Measurements from ENCODE around the gene SLC22A3. TPM values are rescaled to one million over a fixed set of nuclear protein-coding genes. Genes with fewer than 3 reads are reported as not detected.

The SLC22A3 gene
- total and polyA plus RNA-seq, 8 donors, result 2.0 to 29.3 (median 7.2) TPM

GRCh38 chr6:160321729-160322505 lies 26.3 kb upstream of the SLC22A3 start:
- Histone ChIP-seq H3K9me3 (peaks cover 0 to 14% (median 8%) of the 10 kb centered on the region in 4 donors), H3K36me3 (no peaks in the 10 kb centered on the region), H3K4me1 (no peaks in the 10 kb centered on the region), H3K4me3 (no peak overlapping the region), H3K27ac (no peak overlapping the region), H3K27me3 (no peaks in the 10 kb centered on the region)
- 78 to 91% (median 87%) methylated on average over 5 of the region's 5 CpGs for WGBS, 5 donors
- TF ChIP-seq POLR2A (IDR thresholded peaks at IDR 0.05), result no peak
- intact Hi-C loops (cut with DNase I; ENCODE audit: low total_unique reads), result no loop called here
- no peak for DNase-seq

DNA sequence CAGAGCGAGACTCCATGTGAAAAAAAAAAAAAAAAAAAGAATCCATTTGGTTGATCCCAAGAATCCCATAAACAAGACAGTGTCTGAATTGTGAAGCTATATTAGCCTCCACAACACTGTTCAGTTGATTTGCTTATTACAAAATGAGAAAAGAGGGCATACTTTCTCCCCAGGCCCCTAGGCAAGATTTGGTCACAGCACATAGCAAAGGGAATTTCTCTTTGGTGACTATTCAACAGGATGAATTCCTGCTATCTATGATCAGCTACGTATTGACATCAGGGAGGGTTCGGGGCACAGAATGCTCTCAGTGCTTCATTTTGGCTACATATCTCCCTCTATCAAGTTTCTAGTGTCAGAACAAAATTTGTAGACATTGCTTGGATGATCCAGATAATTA lies 20.2 kb upstream of the SLC22A3 start:
- no peak overlapping the region for H3K27ac ChIP-seq
- no peaks in the 10 kb centered on the region for H3K9me3 ChIP-seq
- 82 to 92% (median 90%) methylated on average over 3 of the region's 3 CpGs for WGBS, 5 donors
- TF ChIP-seq EP300 (IDR thresholded peaks at IDR 0.05) (no peak), POLR2A (IDR thresholded peaks at IDR 0.05) (no peak), POLR2AphosphoS5 (IDR thresholded peaks at IDR 0.05) (no peak)
- TF ChIP-seq, protein P1, sequence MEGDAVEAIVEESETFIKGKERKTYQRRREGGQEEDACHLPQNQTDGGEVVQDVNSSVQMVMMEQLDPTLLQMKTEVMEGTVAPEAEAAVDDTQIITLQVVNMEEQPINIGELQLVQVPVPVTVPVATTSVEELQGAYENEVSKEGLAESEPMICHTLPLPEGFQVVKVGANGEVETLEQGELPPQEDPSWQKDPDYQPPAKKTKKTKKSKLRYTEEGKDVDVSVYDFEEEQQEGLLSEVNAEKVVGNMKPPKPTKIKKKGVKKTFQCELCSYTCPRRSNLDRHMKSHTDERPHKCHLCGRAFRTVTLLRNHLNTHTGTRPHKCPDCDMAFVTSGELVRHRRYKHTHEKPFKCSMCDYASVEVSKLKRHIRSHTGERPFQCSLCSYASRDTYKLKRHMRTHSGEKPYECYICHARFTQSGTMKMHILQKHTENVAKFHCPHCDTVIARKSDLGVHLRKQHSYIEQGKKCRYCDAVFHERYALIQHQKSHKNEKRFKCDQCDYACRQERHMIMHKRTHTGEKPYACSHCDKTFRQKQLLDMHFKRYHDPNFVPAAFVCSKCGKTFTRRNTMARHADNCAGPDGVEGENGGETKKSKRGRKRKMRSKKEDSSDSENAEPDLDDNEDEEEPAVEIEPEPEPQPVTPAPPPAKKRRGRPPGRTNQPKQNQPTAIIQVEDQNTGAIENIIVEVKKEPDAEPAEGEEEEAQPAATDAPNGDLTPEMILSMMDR (IDR thresholded peaks at IDR 0.05), result no peak
- intact Hi-C loops (cut with DNase I; ENCODE audit: low total_unique reads), result no loop called here
- H3K27me3 ChIP-seq, result no peaks in the 10 kb centered on the region
- H3K4me3 ChIP-seq, result no peak overlapping the region
- no peaks in the 10 kb centered on the region for H3K36me3 ChIP-seq
- no peak for DNase-seq
- H3K4me1 ChIP-seq, result no peaks in the 10 kb centered on the region

- intact Hi-C loops (cut with DNase I; ENCODE audit: low total_unique reads), result no loop called here
- TF ChIP-seq POLR2A (IDR thresholded peaks at IDR 0.05), result no peak
- no peak for TF ChIP-seq EP300 (IDR thresholded peaks at IDR 0.05)
- TF ChIP-seq, protein P1 (IDR thresholded peaks at IDR 0.05), result no peak
- TF ChIP-seq POLR2AphosphoS5 (IDR thresholded peaks at IDR 0.05), result no peak
- no peaks in the 10 kb centered on the region for H3K36me3 ChIP-seq
- WGBS, 5 donors, result 65 to 81% (median 79%) methylated on average over 8 of the region's 8 CpGs
- no peak overlapping the region for H3K4me3 ChIP-seq
- no peaks in the 10 kb centered on the region for H3K9me3 ChIP-seq
- H3K27ac ChIP-seq, result no peak overlapping the region
- no peaks in the 10 kb centered on the region for H3K27me3 ChIP-seq
- peak in 1 of 2 donors; percentile 12 for DNase-seq
- H3K4me1 ChIP-seq, result no peaks in the 10 kb centered on the region
Measured at GRCh38 chr6:160328447-160328846, 19.7 kb upstream of the SLC22A3 start.

GRCh38 chr6:160329188-160329587 lies 19.0 kb upstream of the SLC22A3 start:
- Histone ChIP-seq H3K27ac (no peak overlapping the region), H3K36me3 (no peaks in the 10 kb centered on the region), H3K4me1 (no peaks in the 10 kb centered on the region), H3K4me3 (no peak overlapping the region), H3K9me3 (no peaks in the 10 kb centered on the region), H3K27me3 (no peaks in the 10 kb centered on the region)
- TF ChIP-seq, protein P1 (IDR thresholded peaks at IDR 0.05), result no peak
- TF ChIP-seq POLR2A (IDR thresholded peaks at IDR 0.05) (no peak), POLR2AphosphoS5 (IDR thresholded peaks at IDR 0.05) (no peak), EP300 (IDR thresholded peaks at IDR 0.05) (no peak)
- no peak for DNase-seq
- 78 to 89% (median 78%) methylated on average over 7 of the region's 7 CpGs for WGBS, 5 donors
- intact Hi-C loops (cut with DNase I; ENCODE audit: low total_unique reads), result no loop called here

GRCh38 chr6:160330619-160331018 lies 17.6 kb upstream of the SLC22A3 start:
- Histone ChIP-seq H3K27me3 (no peaks in the 10 kb centered on the region), H3K9me3 (no peaks in the 10 kb centered on the region), H3K36me3 (no peaks in the 10 kb centered on the region), H3K27ac (no peak overlapping the region), H3K4me3 (no peak overlapping the region), H3K4me1 (no peaks in the 10 kb centered on the region)
- intact Hi-C loops (cut with DNase I; ENCODE audit: low total_unique reads), result no loop called here
- DNase-seq, result no peak
- 71 to 83% (median 77%) methylated on average over 5 of the region's 5 CpGs for WGBS, 5 donors
- TF ChIP-seq EP300 (IDR thresholded peaks at IDR 0.05) (no peak), POLR2AphosphoS5 (IDR thresholded peaks at IDR 0.05) (no peak), POLR2A (IDR thresholded peaks at IDR 0.05) (no peak)
- TF ChIP-seq, protein P1 (IDR thresholded peaks at IDR 0.05), result no peak

Measured in stomach (tissue), 9 donors.